Upper lobe of left lung (tissue), 4 donors: ENCODE data around the gene ANKRD17.

ENCODE experiments used
- CTCF ChIP-seq, 6 experiments: fragments of 450-650 bp in 4 of 6; fragments of 200-600 bp in 2 of 6; sonication (generic) in 2 of 6; IDR thresholded peaks; one replicate each; pipeline ENCODE4 v1.5.1; 2016 to 2019; ENCODE audit warnings: antibody characterized with exemption in 6 of 6
- EP300 ChIP-seq, 4 donors: sonication (generic); formaldehyde crosslinking; IDR thresholded peaks; one replicate each; pipeline ENCODE4 v1.5.1; 2017; ENCODE audit warnings: antibody characterized with exemption in 4 of 4, control low read depth in 2 of 4
- POLR2A ChIP-seq, 4 donors: fragments of 450-650 bp; IDR thresholded peaks; one replicate each; pipeline ENCODE4 v1.5.1; 2016 to 2017; ENCODE audit warnings: antibody characterized with exemption in 4 of 4, mild to moderate bottlenecking in 2 of 4

GRCh38 chr4:73067971-73068394 is 190.6 kb downstream of the ANKRD17 start:
- TF ChIP-seq POLR2A (IDR thresholded peaks at IDR 0.05) (no peak), EP300 (IDR thresholded peaks at IDR 0.05) (no peak), CTCF (IDR thresholded peaks at IDR 0.05) (no peak)
